IPS-18a (cell line): ENCODE measurements around the gene MAD1L1.
A peak's percentile ranks its signal among the peaks of the same experiment; 100 is the strongest.

Experiments used
- H3K27ac ChIP-seq: one replicate; pipeline ENCODE4 v1.5.1; 2013; ENCODE audit warnings: low read length
- H3K27me3 ChIP-seq: one replicate; pipeline ENCODE4 v1.6.1; 2013; ENCODE audit warnings: mild to moderate bottlenecking, low read length; ENCODE audit not compliant: control insufficient read depth, insufficient read depth
- H3K36me3 ChIP-seq: one replicate; pipeline ENCODE4 v1.6.1; 2013; ENCODE audit warnings: low read depth, low read length; ENCODE audit not compliant: control insufficient read depth
- H3K4me1 ChIP-seq: one replicate; pipeline ENCODE4 v1.6.1; 2013; ENCODE audit warnings: low read depth, low read length; ENCODE audit not compliant: control insufficient read depth
- H3K4me3 ChIP-seq: one replicate; pipeline ENCODE4 v1.5.1; 2013; ENCODE audit warnings: low read length
- H3K9ac ChIP-seq: one replicate; pipeline ENCODE4 v1.6.1; 2013; ENCODE audit warnings: mild to moderate bottlenecking, low read length, moderate library complexity
- H3K9me3 ChIP-seq: one replicate; pipeline ENCODE4 v1.6.1; 2013; ENCODE audit warnings: low read depth, low read length; ENCODE audit not compliant: control insufficient read depth

Gene MAD1L1

GRCh38 chr7:2232766-2233520 lies at the start of gene MAD1L1:
MAD1L1 (minus strand) TSS chr7:2232945; CDS start chr7:2230133, 2,812 bp downstream.
- H3K9ac ChIP-seq, result peak within 1 kb of the TSS; percentile 81
- H3K27ac ChIP-seq, result peak within 1 kb of the TSS; percentile 5
- H3K4me3 ChIP-seq, result peak within 1 kb of the TSS; percentile 86
- H3K4me1 ChIP-seq, result no peaks in the 10 kb centered on the region
- H3K27me3 ChIP-seq, result no peaks in the 10 kb centered on the region
- H3K36me3 ChIP-seq, result peaks cover 39% of the 10 kb centered on the region
- no peaks in the 10 kb centered on the region for H3K9me3 ChIP-seq

GRCh38 chr7:2282185-2282751 lies 49.5 kb upstream of the MAD1L1 start:
- Histone ChIP-seq H3K36me3 (no peaks in the 10 kb centered on the region), H3K9me3 (no peaks in the 10 kb centered on the region), H3K9ac (no peak overlapping the region), H3K4me1 (no peaks in the 10 kb centered on the region), H3K4me3 (no peak overlapping the region), H3K27ac (no peak overlapping the region), H3K27me3 (no peaks in the 10 kb centered on the region)

GRCh38 chr7:2281541-2281940 lies 48.8 kb upstream of the MAD1L1 start:
- Histone ChIP-seq H3K4me3 (no peak overlapping the region), H3K36me3 (no peaks in the 10 kb centered on the region), H3K9ac (no peak overlapping the region), H3K9me3 (no peaks in the 10 kb centered on the region), H3K27me3 (no peaks in the 10 kb centered on the region), H3K4me1 (no peaks in the 10 kb centered on the region), H3K27ac (no peak overlapping the region)

- Histone ChIP-seq H3K4me3 (no peak overlapping the region), H3K9me3 (no peaks in the 10 kb centered on the region), H3K4me1 (no peaks in the 10 kb centered on the region), H3K9ac (no peak overlapping the region), H3K27me3 (no peaks in the 10 kb centered on the region), H3K36me3 (no peaks in the 10 kb centered on the region), H3K27ac (no peak overlapping the region)
Observed at GRCh38 chr7:2280424-2280823, 47.7 kb upstream of the MAD1L1 start.

GRCh38 chr7:2279896-2280295 lies 47.2 kb upstream of the MAD1L1 start:
- H3K9me3 ChIP-seq, result no peaks in the 10 kb centered on the region
- H3K36me3 ChIP-seq, result no peaks in the 10 kb centered on the region
- H3K9ac ChIP-seq, result no peak overlapping the region
- no peak overlapping the region for H3K27ac ChIP-seq
- no peak overlapping the region for H3K4me3 ChIP-seq
- no peaks in the 10 kb centered on the region for H3K4me1 ChIP-seq
- H3K27me3 ChIP-seq, result no peaks in the 10 kb centered on the region

GRCh38 chr7:2278026-2278425 lies 45.3 kb upstream of the MAD1L1 start:
- H3K9me3 ChIP-seq, result no peaks in the 10 kb centered on the region
- H3K27me3 ChIP-seq, result no peaks in the 10 kb centered on the region
- H3K36me3 ChIP-seq, result no peaks in the 10 kb centered on the region
- no peak overlapping the region for H3K27ac ChIP-seq
- no peak overlapping the region for H3K9ac ChIP-seq
- H3K4me3 ChIP-seq, result no peak overlapping the region
- no peaks in the 10 kb centered on the region for H3K4me1 ChIP-seq

- Histone ChIP-seq H3K27me3 (no peaks in the 10 kb centered on the region), H3K4me1 (no peaks in the 10 kb centered on the region), H3K9me3 (no peaks in the 10 kb centered on the region), H3K9ac (no peak overlapping the region), H3K36me3 (no peaks in the 10 kb centered on the region), H3K27ac (no peak overlapping the region), H3K4me3 (no peak overlapping the region)
Observed at GRCh38 chr7:2276107-2276506, 43.4 kb upstream of the MAD1L1 start.

- H3K36me3 ChIP-seq, result no peaks in the 10 kb centered on the region
- no peaks in the 10 kb centered on the region for H3K27me3 ChIP-seq
- H3K9ac ChIP-seq, result no peak overlapping the region
- no peaks in the 10 kb centered on the region for H3K4me1 ChIP-seq
- no peak overlapping the region for H3K4me3 ChIP-seq
- no peaks in the 10 kb centered on the region for H3K9me3 ChIP-seq
- H3K27ac ChIP-seq, result no peak overlapping the region
Observed at GRCh38 chr7:2275101-2275500, 42.4 kb upstream of the MAD1L1 start.

- Histone ChIP-seq H3K4me3 (no peak overlapping the region), H3K36me3 (no peaks in the 10 kb centered on the region), H3K9me3 (no peaks in the 10 kb centered on the region), H3K27ac (no peak overlapping the region), H3K27me3 (no peaks in the 10 kb centered on the region), H3K4me1 (peaks cover 3% of the 10 kb centered on the region), H3K9ac (no peak overlapping the region)
Observed at GRCh38 chr7:2274666-2275065, 41.9 kb upstream of the MAD1L1 start.

GRCh38 chr7:2273866-2274265 lies 41.1 kb upstream of the MAD1L1 start:
- Histone ChIP-seq H3K27me3 (no peaks in the 10 kb centered on the region), H3K9ac (no peak overlapping the region), H3K36me3 (no peaks in the 10 kb centered on the region), H3K9me3 (no peaks in the 10 kb centered on the region), H3K4me1 (peaks cover 3% of the 10 kb centered on the region), H3K27ac (no peak overlapping the region), H3K4me3 (no peak overlapping the region)

- H3K9ac ChIP-seq, result no peak overlapping the region
- H3K27me3 ChIP-seq, result no peaks in the 10 kb centered on the region
- peaks cover 3% of the 10 kb centered on the region for H3K4me1 ChIP-seq
- no peaks in the 10 kb centered on the region for H3K36me3 ChIP-seq
- no peak overlapping the region for H3K4me3 ChIP-seq
- H3K27ac ChIP-seq, result no peak overlapping the region
- no peaks in the 10 kb centered on the region for H3K9me3 ChIP-seq
Observed at GRCh38 chr7:2272031-2272430, 39.3 kb upstream of the MAD1L1 start.
